GM12873 (cell line): ENCODE measurements around the gene MYLK.

Source experiments
- CTCF ChIP-seq: IDR thresholded peaks from 2 replicates; pipeline ENCODE4 v1.5.1; 2012; ENCODE audit warnings: low read depth, mild to moderate bottlenecking, moderate library complexity, low read length, control low read depth; ENCODE audit not compliant: insufficient read depth; ENCODE audit errors: missing control alignments

MYLK gene

GRCh38 chr3:123842711-123843110 lies 41.4 kb downstream of the MYLK start:
- TF ChIP-seq CTCF = no peak

GRCh38 chr3:123841476-123842238 lies 42.5 kb downstream of the MYLK start:
- no peak for TF ChIP-seq CTCF

GRCh38 chr3:123840961-123841360 lies 43.2 kb downstream of the MYLK start:
- no peak for TF ChIP-seq CTCF

- no peak for TF ChIP-seq CTCF
Observed at GRCh38 chr3:123837858-123838257, 46.3 kb downstream of the MYLK start.

- no peak for TF ChIP-seq CTCF
Observed at GRCh38 chr3:123834631-123835030, 49.5 kb downstream of the MYLK start.

- no peak for TF ChIP-seq CTCF
Observed at GRCh38 chr3:123833398-123833785, 50.7 kb downstream of the MYLK start.

GRCh38 chr3:123832692-123833397 lies 51.3 kb downstream of the MYLK start:
- TF ChIP-seq CTCF = no peak
